HCT116 (cell line): Measurements from ENCODE around the gene SPTBN4. TPM values are rescaled to one million over a fixed set of nuclear protein-coding genes. Genes with fewer than 3 reads are reported as not detected.

Experiments used
- ATAC-seq: fragments of 200-7000 bp; cut with Tn5 transposase; 2 replicates; pipeline ENCODE4 v1.9.1; 2020; ENCODE audit warnings: mild to moderate bottlenecking, moderate library complexity
- BruUV-seq: library from RNA; stranded (reverse); fragments of 400-500 nt; replicated peaks from 2 replicates; lab custom pipeline; 2021; lab: Mats Ljungman, UMichigan
- CTCF ChIA-PET: fragments of 300-600 bp; sonication (Branson Sonifier 250); formaldehyde crosslinking; loops from one replicate; lab custom pipeline; 2021; ENCODE audit warnings: antibody characterized with exemption; lab: Charles Lee
- POLR2A ChIA-PET: fragments of 300-600, 350-600 bp; sonication (Branson Sonifier 250); formaldehyde crosslinking; loops from one replicate; lab custom pipeline; 2021; ENCODE audit warnings: antibody characterized with exemption; lab: Charles Lee
- RAD21 ChIA-PET, 2 experiments: fragments of 300-600 bp; sonication (Branson Sonifier 250); formaldehyde crosslinking; loops; one replicate each; lab custom pipeline; 2023; ENCODE audit warnings: low total read pairs in 2 of 2; ENCODE audit not compliant: uncharacterized antibody in 2 of 2, unreplicated experiment in 2 of 2, low non-redundant PET in 1 of 2; lab: Charles Lee
- DNase-seq: peaks from one replicate; pipeline ENCODE4 v3.0.0-alpha.2; 2010; ENCODE audit warnings: low read depth, low spot score
- H2AFZ ChIP-seq: fragments of 200-600 bp; shearing (Covaris generic), sonication (generic); 2 replicates; pipeline ENCODE4 v1.6.1; 2017; ENCODE audit warnings: low read depth, mixed run types, mixed read lengths, antibody characterized with exemption, low read length; ENCODE audit not compliant: poor library complexity, severe bottlenecking
- H3K27ac ChIP-seq: 2 replicates; pipeline ENCODE4 v1.5.1; 2012; ENCODE audit warnings: low read depth, low read length
- H3K27me3 ChIP-seq: fragments of 200-600 bp; sonication (generic); 2 replicates; pipeline ENCODE4 v1.6.1; 2016; ENCODE audit warnings: mixed run types, low read length, mixed read lengths; ENCODE audit not compliant: insufficient read depth
- H3K36me3 ChIP-seq, 2 experiments: fragments of 200-500 bp in 1 of 2; fragments of 200-600 bp in 1 of 2; sonication (Bioruptor generic) in 1 of 2; sonication (generic) in 1 of 2; 2 replicates each; pipeline versions ENCODE4 v1.5.1 to v1.6.1; 2014 to 2016; ENCODE audit warnings: low read length in 2 of 2, inconsistent platforms in 1 of 2, mixed read lengths in 1 of 2, mixed run types in 1 of 2; ENCODE audit not compliant: insufficient read depth in 2 of 2, control insufficient read depth in 1 of 2
- H3K4me1 ChIP-seq, 2 experiments: fragments of 200-600 bp in 1 of 2; sonication (generic) in 1 of 2; 2 replicates each; pipeline versions ENCODE4 v1.5.1 to v1.6.1; 2012 to 2017; ENCODE audit warnings: low read length in 2 of 2, inconsistent platforms in 1 of 2, mild to moderate bottlenecking in 1 of 2, mixed read lengths in 1 of 2, mixed run types in 1 of 2, moderate library complexity in 1 of 2; ENCODE audit not compliant: insufficient read depth in 2 of 2, control insufficient read depth in 1 of 2
- H3K4me2 ChIP-seq: fragments of 200-600 bp; sonication (generic); 2 replicates; pipeline ENCODE4 v1.6.1; 2017; ENCODE audit warnings: mixed run types, low read length, mixed read lengths
- H3K4me3 ChIP-seq, 2 experiments: fragments of 200-600 bp in 1 of 2; sonication (generic) in 1 of 2; replicated peaks in 1 of 2; 2 replicates each; pipeline ENCODE4 v1.5.1; 2011 to 2016; ENCODE audit warnings: low read length in 2 of 2, control low read depth in 1 of 2, low read depth in 1 of 2, mild to moderate bottlenecking in 1 of 2, mixed read lengths in 1 of 2, mixed run types in 1 of 2
- H3K79me2 ChIP-seq: fragments of 200-600 bp; sonication (generic); 2 replicates; pipeline ENCODE4 v1.6.1; 2017; ENCODE audit warnings: mild to moderate bottlenecking, mixed run types, low read length, moderate library complexity, mixed read lengths; ENCODE audit not compliant: insufficient read depth
- H3K9ac ChIP-seq: fragments of 200-600 bp; sonication (generic); 2 replicates; pipeline ENCODE4 v1.6.1; 2016; ENCODE audit warnings: low read length, mixed read lengths
- H3K9me2 ChIP-seq: fragments of 200-600 bp; sonication (generic), shearing (Covaris generic); 2 replicates; pipeline ENCODE4 v1.6.1; 2017; ENCODE audit warnings: mixed run types, mild to moderate bottlenecking, moderate library complexity; ENCODE audit not compliant: insufficient read depth
- H3K9me3 ChIP-seq, 2 experiments: fragments of 200-500 bp in 1 of 2; fragments of 200-600 bp in 1 of 2; sonication (Bioruptor generic) in 1 of 2; sonication (generic) in 1 of 2; 2 replicates each; pipeline ENCODE4 v1.6.1; 2014 to 2017; ENCODE audit warnings: low read length in 2 of 2, mixed read lengths in 2 of 2, inconsistent platforms in 1 of 2, low read depth in 1 of 2, mild to moderate bottlenecking in 1 of 2, mixed run types in 1 of 2, moderate library complexity in 1 of 2; ENCODE audit not compliant: control insufficient read depth in 1 of 2, insufficient read depth in 1 of 2
- H4K20me1 ChIP-seq: fragments of 200-600 bp; sonication (generic), shearing (Covaris generic); 2 replicates; pipeline ENCODE4 v1.6.1; 2017; ENCODE audit warnings: mixed run types, mild to moderate bottlenecking, moderate library complexity; ENCODE audit not compliant: insufficient read depth
- ATF3 ChIP-seq: IDR thresholded peaks from 2 replicates; pipeline ENCODE4 v1.6.1; 2012
- CBX3 ChIP-seq: IDR thresholded peaks from 2 replicates; pipeline ENCODE4 v1.6.1; 2012; ENCODE audit warnings: low read depth
- CEBPB ChIP-seq: IDR thresholded peaks from 2 replicates; pipeline ENCODE4 v1.6.1; 2012; ENCODE audit warnings: low read depth
- CTCF ChIP-seq, 3 experiments: fragments of 200-600 bp in 1 of 3; sonication (generic) in 1 of 3; IDR thresholded peaks in 2 of 3; conservative IDR thresholded peaks in 1 of 3; 2 replicates each; pipeline ENCODE4 v1.5.1; 2012 to 2017; ENCODE audit warnings: low read depth in 2 of 3, low read length in 2 of 3, antibody characterized with exemption in 1 of 3, borderline replicate concordance in 1 of 3, control low read depth in 1 of 3, mild to moderate bottlenecking in 1 of 3, mixed read lengths in 1 of 3, mixed run types in 1 of 3, moderate library complexity in 1 of 3; ENCODE audit not compliant: insufficient read depth in 1 of 3
- EGR1 ChIP-seq: IDR thresholded peaks from 2 replicates; pipeline ENCODE4 v1.6.1; 2012; ENCODE audit warnings: low read depth
- ELF1 ChIP-seq: IDR thresholded peaks from 2 replicates; pipeline ENCODE4 v1.6.1; 2012; ENCODE audit warnings: low read depth, borderline replicate concordance
- EZH2 ChIP-seq: fragments of 200-600 bp; sonication (generic); IDR thresholded peaks from 2 replicates; pipeline ENCODE4 v1.6.1; 2017; ENCODE audit warnings: antibody characterized with exemption, mixed run types
- EZH2phosphoT487 ChIP-seq: fragments of 200-600 bp; IDR thresholded peaks from 2 replicates; pipeline ENCODE4 v1.6.1; 2018; ENCODE audit warnings: antibody characterized with exemption, borderline replicate concordance
- FOSL1 ChIP-seq: IDR thresholded peaks from 2 replicates; pipeline ENCODE4 v1.6.1; 2012; ENCODE audit warnings: low read depth
- POLR2A ChIP-seq: IDR thresholded peaks from 2 replicates; pipeline ENCODE4 v1.7.0; 2011; ENCODE audit warnings: borderline replicate concordance; ENCODE audit not compliant: insufficient read depth, insufficient read length; ENCODE audit errors: extremely low read depth
- POLR2AphosphoS5 ChIP-seq: IDR thresholded peaks from 2 replicates; pipeline ENCODE4 v1.6.1; 2011; ENCODE audit warnings: mild to moderate bottlenecking, low read depth, low read length, moderate library complexity
- REST ChIP-seq: IDR thresholded peaks from 2 replicates; pipeline ENCODE4 v1.6.1; 2012; ENCODE audit warnings: low read depth
- SIN3A ChIP-seq: IDR thresholded peaks from 2 replicates; pipeline ENCODE4 v1.6.1; 2012; ENCODE audit warnings: low read depth
- SRF ChIP-seq: IDR thresholded peaks from 2 replicates; pipeline ENCODE4 v1.6.1; 2012; ENCODE audit warnings: low read depth
- ZNF274 ChIP-seq: fragments of 200-500 bp; sonication (Bioruptor generic); IDR thresholded peaks from 2 replicates; pipeline ENCODE4 v1.6.1; 2014; ENCODE audit warnings: mild to moderate bottlenecking, low read depth, low read length, inconsistent platforms
- intact Hi-C: fragments of 100-400 bp; cut with micrococcal nuclease; formaldehyde crosslinking; loops from 2 replicates; pipeline ENCODE4 v1.10.0; 2022
- total RNA-seq: library from RNA; stranded (reverse); gene quantifications from one replicate; pipeline ENCODE4 v1.2.1, GENCODE V29; 2021; ENCODE audit not compliant: unreplicated experiment

The SPTBN4 gene
- total RNA-seq, 1 experiment from 2014 or later: 4.6 TPM

- H3K9me2 ChIP-seq: no peaks in the 10 kb centered on the region
- no peaks in the 10 kb centered on the region for H3K9me3 ChIP-seq
- ChIA-PET CTCF (no interaction called here), RAD21 (interaction anchor here in 1 of 2 experiments (0.6 kb wide), 1 partner anchor 127 kb away, joined by 3 read pairs; no protein-coding TSS in a partner anchor), POLR2A (no interaction called here)
- H4K20me1 ChIP-seq: no peaks in the 10 kb centered on the region
- H3K4me2 ChIP-seq: no peak overlapping the region
- intact Hi-C loops: no loop called here
- no peak overlapping the region for H3K9ac ChIP-seq
- DNase-seq (no peak), ATAC-seq (no peak)
- no peaks in the 10 kb centered on the region for H3K4me1 ChIP-seq
- H2AFZ ChIP-seq: no peak overlapping the region
- H3K4me3 ChIP-seq: no peak overlapping the region
- no peaks in the 10 kb centered on the region for H3K36me3 ChIP-seq
- no peak overlapping the region for H3K27ac ChIP-seq
- no TSS peak for BruUV-seq
- H3K27me3 ChIP-seq: no peaks in the 10 kb centered on the region
- H3K79me2 ChIP-seq: no peaks in the 10 kb centered on the region
- no peak for TF ChIP-seq EZH2phosphoT487
- TF ChIP-seq CBX3: no peak
- TF ChIP-seq, all 23 proteins: peak for 0
Measured at GRCh38 chr19:40555978-40556689, 89.3 kb downstream of the SPTBN4 start.

- intact Hi-C loops: no loop called here
- Histone ChIP-seq H3K36me3 (no peaks in the 10 kb centered on the region), H3K9me3 (no peaks in the 10 kb centered on the region), H3K27me3 (no peaks in the 10 kb centered on the region), H3K79me2 (no peaks in the 10 kb centered on the region), H3K4me1 (no peaks in the 10 kb centered on the region), H3K4me2 (no peak overlapping the region), H3K27ac (no peak overlapping the region), H3K9me2 (no peaks in the 10 kb centered on the region), H3K9ac (no peak overlapping the region), H2AFZ (no peak overlapping the region), H4K20me1 (no peaks in the 10 kb centered on the region), H3K4me3 (no peak overlapping the region)
- ChIA-PET POLR2A (no interaction called here), CTCF (no interaction called here), RAD21 (no interaction called here)
- ATAC-seq (no peak), DNase-seq (no peak)
- no TSS peak for BruUV-seq
- TF ChIP-seq POLR2A: no peak
- no peak for TF ChIP-seq SIN3A
- TF ChIP-seq EGR1: no peak
- TF ChIP-seq CEBPB: no peak
- no peak for TF ChIP-seq CBX3
- no peak for TF ChIP-seq POLR2AphosphoS5
- no peak for TF ChIP-seq SRF
- TF ChIP-seq ATF3: no peak
- TF ChIP-seq FOSL1: no peak
- no peak for TF ChIP-seq ZNF274
- TF ChIP-seq EZH2: no peak
- no peak for TF ChIP-seq CTCF (IDR thresholded peaks at IDR 0.05 in 2 of 3, conservative IDR thresholded peaks at IDR 0.05 in 1 of 3; ENCODE audit: borderline replicate concordance in 1 of 3, insufficient read depth in 1 of 3, low read depth in 2 of 3, low read length in 2 of 3)
- TF ChIP-seq ELF1: no peak
- no peak for TF ChIP-seq REST
Measured at GRCh38 chr19:40556953-40557530, 90.2 kb downstream of the SPTBN4 start.
